HG03159 (cell line): ENCODE measurements around the gene ADAMTS18.

Source experiments
- ATAC-seq: cut with Tn5 transposase; IDR thresholded peaks from one replicate; pipeline ENCODE4 v1.9.1; 2021; ENCODE audit warnings: mild to moderate bottlenecking, moderate library complexity; ENCODE audit not compliant: unreplicated experiment

Gene ADAMTS18

GRCh38 chr16:77233799-77234519 is 200.9 kb downstream of the ADAMTS18 start:
- ATAC-seq: no peak
